Measurements from ENCODE around the gene C1QL4.
"Not testable (repeated sequence)": the region's sequence is repeated elsewhere in the genome, so short reads cannot be mapped to it uniquely, and the experiment has no call there.

The C1QL4 gene

DNA sequence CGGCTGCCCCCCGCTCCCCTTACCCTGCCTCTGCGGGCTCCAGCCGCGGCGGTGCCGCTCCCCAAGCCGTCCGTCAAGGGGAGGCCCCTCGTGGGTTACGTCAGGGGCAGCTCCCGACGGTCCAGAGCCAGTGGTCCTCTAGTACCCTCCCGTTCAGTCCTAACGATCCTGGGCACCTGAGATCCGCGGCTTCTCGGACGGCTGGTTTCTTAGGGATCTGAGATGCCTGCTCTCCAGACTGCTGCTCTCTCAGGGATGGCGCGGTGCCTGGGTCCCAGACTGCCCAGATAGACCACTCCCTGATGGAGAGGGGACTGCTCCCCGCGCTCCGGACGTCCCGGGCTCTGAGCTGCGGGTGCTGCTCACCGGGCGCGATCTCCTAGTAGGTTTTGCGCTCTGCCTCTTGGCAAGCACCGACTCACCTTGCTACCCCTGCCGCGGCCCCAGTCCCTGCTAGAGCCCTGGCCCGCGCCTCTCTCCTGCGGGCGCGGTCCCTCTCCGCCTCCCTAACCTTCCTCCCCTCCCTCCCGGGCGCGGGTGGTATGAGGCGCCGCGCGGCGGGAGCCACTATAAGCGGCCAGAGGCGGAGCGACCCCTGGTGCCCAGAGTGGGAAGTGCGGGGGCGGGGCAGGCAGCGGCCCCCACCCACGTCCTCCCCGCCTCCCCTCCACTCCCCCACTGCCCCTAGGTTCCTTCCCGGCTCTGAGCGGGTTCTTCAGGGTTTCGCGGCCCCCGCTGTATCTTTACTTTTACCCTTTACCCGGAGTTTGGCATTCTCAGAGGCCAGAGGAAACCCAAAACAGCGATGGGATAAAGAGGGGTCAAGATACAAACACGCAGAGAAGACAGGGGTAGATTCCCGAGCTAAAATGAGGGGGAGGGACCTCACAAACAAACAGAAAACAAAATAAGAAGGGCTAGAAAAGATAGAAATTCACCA is at the start of gene C1QL4:
Gene C1QL4 (minus strand): TSS at position 544 of the 940 bp plus-strand sequence. CDS start 711 bp downstream, outside the sequence.
- H3K27ac ChIP-seq = no peak within 1 kb of the TSS
- DNase-seq (ENCODE audit: low read depth, low spot score) = no peak

DNA sequence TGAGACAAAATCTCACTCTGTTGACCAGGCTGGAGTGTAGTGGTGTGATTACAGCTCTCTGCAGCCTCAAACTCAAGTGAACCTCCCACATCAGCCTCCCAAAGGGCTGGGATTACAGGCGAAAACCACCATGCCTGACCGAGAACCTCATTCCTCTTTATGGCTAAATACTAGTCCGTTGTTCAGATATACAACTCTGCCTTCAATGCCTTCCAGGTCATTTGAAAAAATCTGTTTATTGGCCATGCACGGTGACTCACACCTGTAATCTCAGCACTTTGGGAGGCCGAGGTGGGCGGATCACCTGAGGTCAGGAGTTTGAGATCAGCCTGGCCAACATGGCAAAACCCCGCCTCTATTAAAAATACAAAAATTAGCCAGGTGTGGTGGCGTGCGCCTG is 43.2 kb upstream of the C1QL4 start:
- DNase-seq (ENCODE audit: low read depth, low spot score); H3K27ac ChIP-seq: not testable (repeated sequence)

GRCh38 chr12:49377386-49377785 is 40.4 kb upstream of the C1QL4 start:
- DNase-seq (ENCODE audit: low read depth, low spot score) = no peak

DNA sequence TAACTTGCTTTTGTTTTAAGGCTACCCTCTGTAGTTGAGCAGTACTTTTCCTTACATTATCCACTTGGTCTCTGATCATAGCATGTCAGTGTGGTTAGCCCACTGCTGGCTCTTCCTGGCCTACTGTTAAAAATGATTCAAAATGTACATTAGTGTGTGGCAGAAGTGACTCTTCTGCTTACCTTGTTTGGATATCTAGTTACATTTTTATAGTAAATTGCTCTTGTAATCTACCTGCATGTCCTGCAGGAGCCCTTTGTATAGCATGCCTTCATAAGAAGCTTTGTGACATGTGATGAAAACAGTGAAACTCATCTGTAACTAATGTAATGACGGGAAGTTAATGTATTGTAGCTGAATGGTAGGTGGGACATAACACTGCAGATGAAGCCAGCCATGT is 38.4 kb upstream of the C1QL4 start:
- no peak for DNase-seq (ENCODE audit: low read depth, low spot score)
- no peak overlapping the region for H3K27ac ChIP-seq

More at GRCh38 chr12:49377386-49377785, 40.4 kb upstream of the C1QL4 start:
- H3K27ac ChIP-seq = no peak overlapping the region

GRCh38 chr12:49370539-49370938 is 33.6 kb upstream of the C1QL4 start:
- no peak for DNase-seq (ENCODE audit: low read depth, low spot score)
- H3K27ac ChIP-seq = no peak overlapping the region

GRCh38 chr12:49369411-49370145 is 32.6 kb upstream of the C1QL4 start:
- no peak for DNase-seq (ENCODE audit: low read depth, low spot score)
- H3K27ac ChIP-seq = peak overlapping the region; percentile 9

DNA sequence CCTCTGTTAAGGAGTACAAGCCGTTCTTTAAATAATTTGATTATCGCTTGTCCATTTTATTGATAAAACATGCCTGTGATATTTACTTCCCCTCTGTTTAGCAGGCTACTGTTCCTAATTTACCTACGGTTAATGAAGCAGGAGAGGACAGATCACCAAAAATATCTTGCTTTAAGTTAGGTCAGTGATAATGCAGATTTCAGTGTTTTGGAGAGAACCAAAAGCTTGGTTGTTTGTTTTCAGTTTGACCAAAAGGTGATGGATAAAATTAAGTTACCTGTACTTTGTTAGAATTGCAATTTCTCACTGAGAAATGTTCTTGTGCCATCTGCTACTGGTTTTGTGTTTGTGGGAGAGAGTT is 31.2 kb upstream of the C1QL4 start:
- peak overlapping the region; percentile 84 for H3K27ac ChIP-seq
- no peak for DNase-seq (ENCODE audit: low read depth, low spot score)

DNA sequence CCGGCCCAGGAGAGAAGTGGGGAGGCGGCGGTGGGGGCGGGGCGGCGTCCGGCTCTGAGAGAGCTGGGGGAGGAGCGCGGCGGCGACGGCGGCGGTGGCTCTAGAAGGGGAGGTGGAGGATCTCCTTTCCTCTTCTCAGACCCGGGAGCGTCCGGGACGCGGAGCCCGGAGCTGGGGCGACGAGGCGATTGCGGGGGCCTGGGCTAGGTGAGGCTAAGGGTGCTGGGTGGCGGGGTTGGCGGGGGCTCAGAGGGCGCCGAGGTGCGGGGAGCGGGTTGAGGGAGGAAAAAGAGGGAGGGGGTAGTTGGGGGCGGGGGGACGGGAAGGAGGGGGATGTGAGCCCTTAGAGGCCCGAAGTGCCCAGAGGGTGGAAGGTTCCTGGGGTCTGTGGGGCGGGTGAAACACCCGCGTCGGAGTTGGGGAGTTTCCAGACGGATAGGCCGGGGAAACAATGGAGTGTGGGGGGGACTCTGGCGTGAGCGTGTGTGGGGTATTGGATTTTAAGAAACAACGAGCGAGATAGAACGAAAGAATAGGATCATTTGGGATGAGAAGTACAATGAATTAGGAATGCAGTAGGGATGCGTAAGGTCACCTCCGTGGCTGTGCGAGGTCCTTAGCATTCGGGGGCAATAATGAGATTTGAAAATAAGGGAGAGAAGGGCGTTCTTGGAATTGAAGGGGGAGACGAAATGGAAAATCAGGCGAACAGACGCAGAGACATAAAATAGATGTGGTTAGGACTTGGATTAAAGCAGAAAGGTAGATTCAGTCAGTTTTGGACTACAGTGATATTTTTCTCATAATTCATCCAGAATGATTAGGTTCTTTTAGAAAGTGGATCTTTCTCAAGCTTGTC is 30.6 kb upstream of the C1QL4 start, which contains the start of gene SPATS2:
Gene SPATS2 (plus strand): TSS at position 82 of the 859 bp plus-strand sequence. CDS start 93,551 bp downstream, outside the sequence.
- H3K27ac ChIP-seq = peak within 1 kb of the TSS; percentile 84
- DNase-seq (ENCODE audit: low read depth, low spot score) = no peak

DNA sequence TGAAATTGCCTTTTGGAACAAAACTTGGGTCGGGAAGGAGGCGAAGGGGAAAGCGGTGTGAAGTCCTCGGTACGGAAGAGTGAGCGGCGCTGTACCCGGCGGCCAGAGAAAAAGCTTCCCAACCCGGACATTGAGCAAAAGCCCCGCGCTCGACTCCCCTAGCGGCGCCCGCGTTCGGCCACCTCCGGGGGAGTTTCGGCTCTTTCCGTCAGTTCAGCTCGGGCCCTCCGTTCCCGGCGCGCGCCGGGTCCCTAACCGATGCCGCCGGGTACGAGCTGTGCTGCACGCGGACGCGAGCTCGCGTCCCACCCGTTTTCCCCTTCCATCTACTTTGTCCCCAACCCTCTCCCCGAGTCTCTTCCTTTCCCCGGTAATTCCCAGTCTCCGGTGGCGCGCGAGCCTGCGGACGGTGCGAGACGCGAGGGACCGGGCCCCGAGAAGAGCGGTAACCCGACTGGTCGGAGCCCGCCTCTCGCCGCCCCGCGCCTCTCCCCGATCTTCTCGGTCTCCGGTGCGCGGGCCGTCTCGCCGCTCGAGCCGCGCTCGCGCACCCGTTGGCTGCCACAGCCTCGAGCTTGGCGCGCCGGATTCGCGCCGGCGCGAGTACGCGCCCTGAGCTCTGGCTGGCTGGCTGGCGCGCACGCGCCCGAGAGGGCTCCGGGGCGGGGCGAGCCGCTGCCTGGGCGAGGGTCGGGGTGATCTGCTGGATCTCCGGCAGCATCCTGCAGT is 29.8 kb upstream of the C1QL4 start:
- peak; percentile 29 for DNase-seq (ENCODE audit: low read depth, low spot score)
- H3K27ac ChIP-seq = peak overlapping the region; percentile 84

GRCh38 chr12:49366096-49366651 is 29.2 kb upstream of the C1QL4 start:
- peak overlapping the region; percentile 84 for H3K27ac ChIP-seq

DNA sequence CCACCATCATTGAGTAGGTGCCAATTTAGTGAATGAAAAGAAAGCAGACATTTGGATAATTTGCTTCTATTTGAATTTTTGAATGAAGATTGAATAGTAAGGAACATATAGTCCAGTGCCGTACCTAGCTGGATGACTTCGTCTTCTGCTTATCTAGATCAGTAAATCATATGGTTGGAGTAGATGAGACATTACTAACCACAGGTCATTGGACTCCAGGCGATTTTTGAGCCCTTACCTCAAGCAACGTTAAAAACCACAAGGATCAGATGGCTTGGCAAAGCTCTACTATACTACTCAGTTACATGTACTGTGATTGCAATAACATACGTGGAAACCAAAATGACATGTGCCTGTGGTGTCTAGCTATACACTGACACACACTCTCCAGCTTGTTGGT is 28.6 kb upstream of the C1QL4 start:
- H3K27ac ChIP-seq = peak overlapping the region; percentile 84
- peak; percentile 66 for DNase-seq (ENCODE audit: low read depth, low spot score)

More at GRCh38 chr12:49366096-49366651, 29.2 kb upstream of the C1QL4 start:
- DNase-seq (ENCODE audit: low read depth, low spot score) = no peak

GRCh38 chr12:49364989-49365388 is 28.0 kb upstream of the C1QL4 start:
- H3K27ac ChIP-seq = peak overlapping the region; percentile 84
- no peak for DNase-seq (ENCODE audit: low read depth, low spot score)

DNA sequence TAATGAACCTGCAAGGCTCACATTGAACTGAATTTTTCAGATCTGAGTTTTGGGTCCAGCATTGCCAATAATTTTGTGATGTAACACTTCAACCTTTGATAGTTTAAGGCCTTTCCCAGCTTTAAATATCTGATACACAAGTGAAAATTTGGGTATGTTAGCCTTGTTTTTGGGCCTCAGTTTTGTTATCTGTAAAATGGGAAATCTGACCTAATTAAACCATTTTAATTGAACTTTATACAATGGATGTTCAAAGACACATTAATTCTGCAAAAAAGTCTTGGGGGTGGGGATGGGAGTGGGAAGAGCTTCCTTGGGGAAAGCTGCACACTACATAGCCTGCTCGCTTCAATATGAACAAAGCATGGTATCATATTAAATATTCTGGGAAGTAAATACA is 25.1 kb upstream of the C1QL4 start:
- DNase-seq (ENCODE audit: low read depth, low spot score) = no peak
- no peak overlapping the region for H3K27ac ChIP-seq

GRCh38 chr12:49359671-49360070 is 22.7 kb upstream of the C1QL4 start:
- no peak for DNase-seq (ENCODE audit: low read depth, low spot score)
- no peak overlapping the region for H3K27ac ChIP-seq

- DNase-seq (ENCODE audit: low read depth, low spot score) = peak; percentile 41
Measured at GRCh38 chr12:49358483-49359141, 21.6 kb upstream of the C1QL4 start.

GRCh38 chr12:49357103-49357678 is 20.2 kb upstream of the C1QL4 start:
- no peak for DNase-seq (ENCODE audit: low read depth, low spot score)
- peak overlapping the region; percentile 33 for H3K27ac ChIP-seq

More at GRCh38 chr12:49358483-49359141, 21.6 kb upstream of the C1QL4 start:
- H3K27ac ChIP-seq = no peak overlapping the region

DNA sequence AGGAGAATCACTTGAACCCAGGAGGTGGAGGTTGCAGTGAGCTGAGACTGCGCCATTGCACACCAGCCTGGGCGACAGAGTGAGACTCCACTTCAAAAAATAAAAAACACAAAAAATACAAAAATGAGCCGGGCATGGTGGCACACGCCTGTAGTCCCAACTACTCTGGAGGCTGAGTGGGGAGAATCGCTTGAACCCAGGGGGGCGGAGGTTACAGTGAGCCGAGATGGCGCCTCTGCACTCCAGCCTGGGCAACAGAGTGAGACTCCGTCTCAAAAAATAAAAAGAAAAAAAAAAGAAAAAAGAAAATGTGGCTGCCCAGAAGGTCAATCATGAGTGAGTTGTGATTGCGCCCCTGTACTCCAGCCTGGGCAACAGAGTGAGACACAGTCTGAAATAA is 18.9 kb upstream of the C1QL4 start:
- no peak overlapping the region for H3K27ac ChIP-seq
- no peak for DNase-seq (ENCODE audit: low read depth, low spot score)

GRCh38 chr12:49352351-49352750 is 15.4 kb upstream of the C1QL4 start:
- H3K27ac ChIP-seq = no peak overlapping the region
- no peak for DNase-seq (ENCODE audit: low read depth, low spot score)
